Measurements from ENCODE around the gene ARSG. TPM values are rescaled to one million over a fixed set of nuclear protein-coding genes. Genes with fewer than 3 reads are reported as not detected.

ARSG gene
- total RNA-seq, 2 experiments from 2014 or later: 11.7 to 13.8 TPM

Small RNAs within 50 kb of the gene (microRNA-seq; reads per million reads assigned to microRNA genes)
- gene MIR635 (ENCODE audit: borderline microRNAs expressed, borderline replicate concordance): not detected

Other genes starting within 250 kb of the ARSG start
- 10 to 100 TPM; 72.5 to 82.3 TPM for gene AMZ2, start 43.5 kb upstream of the ARSG start, total RNA-seq
- 1 to 10 TPM; 5.6 to 6.8 TPM for gene SLC16A6, start 368 bp upstream of the ARSG start, total RNA-seq
- gene WIPI1, start 166.0 kb downstream of the ARSG start, total RNA-seq: 10 to 100 TPM; 28.2 to 34.4 TPM
- 100 to 1,000 TPM; 200 to 203 TPM for gene PRKAR1A, start 220.9 kb downstream of the ARSG start, total RNA-seq

Data from activated CD4-positive, alpha-beta T cell treated with anti-CD3 and anti-CD28 coated beads, Interleukin-2, amount 10 ng/mL, durations not matched to agents 7 days and 5 days (primary cell).